ENCODE results near the gene RTP2. TPM values are rescaled to one million over a fixed set of nuclear protein-coding genes. Genes with fewer than 3 reads are reported as not detected.

RTP2 gene
- total and polyA plus RNA-seq, 10 of the 15 experiments (the other 5 are each of a cell fraction or from before 2014, with no cell fraction given), result not detected

DNA sequence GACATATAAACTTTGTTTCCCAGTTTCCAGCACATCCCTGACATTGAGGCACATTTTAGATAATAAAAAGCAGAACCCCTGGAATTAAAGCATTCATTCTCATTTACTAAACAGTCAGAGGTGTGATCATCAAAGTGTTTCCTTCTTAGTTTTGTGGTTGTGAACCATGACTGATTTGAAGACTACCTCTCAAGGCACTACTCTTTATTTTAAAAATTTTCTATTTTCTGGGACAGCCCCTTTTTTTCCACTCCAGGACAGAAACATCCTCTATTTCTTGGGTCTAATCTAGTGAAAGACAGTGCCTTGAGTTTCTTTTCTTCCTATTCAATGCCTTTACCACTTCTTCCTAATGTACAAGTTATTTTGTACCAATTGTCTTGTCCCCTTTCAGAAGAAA, 37.3 kb downstream of the RTP2 start:
- no TSS peak for BruUV-seq (replicated peaks)
- RAD21 ChIA-PET (ENCODE audit: unreplicated experiment), result interaction anchor here (1.1 kb wide), 1 partner anchor 14 kb away, joined by 3 read pairs; no protein-coding TSS in a partner anchor
- intact Hi-C loops (cut with micrococcal nuclease; ENCODE audit: unreplicated experiment), result no loop called here
- H3K9me3 ChIP-seq (replicated peaks; ENCODE audit: control insufficient read depth, insufficient read depth, low read length), result no peaks in the 10 kb centered on the region
- H3K4me3 ChIP-seq, result no peak overlapping the region
- H3K36me3 ChIP-seq (ENCODE audit: control insufficient read depth in 2 of 2, insufficient read depth in 2 of 2, low read length in 1 of 2), result no peaks in the 10 kb centered on the region
- no peaks in the 10 kb centered on the region for H4K20me1 ChIP-seq (ENCODE audit: control insufficient read depth, insufficient read depth)
- H3K27ac ChIP-seq (ENCODE audit: control insufficient read depth, insufficient read depth), result no peak overlapping the region
- in situ Hi-C loops (cut with MboI), result no loop called here
- no peak for DNase-seq (ENCODE audit: low read depth, low spot score)
- TF ChIP-seq E4F1 (IDR thresholded peaks at IDR 0.05; ENCODE audit: borderline replicate concordance, partially characterized antibody), result no peak
- SMC1A ChIA-PET (ENCODE audit: uncharacterized antibody, unreplicated experiment), result interaction anchor here (1.3 kb wide), 1 partner anchor 12 kb away, joined by 5 read pairs; no protein-coding TSS in a partner anchor
- H2AFZ ChIP-seq (ENCODE audit: control insufficient read depth, low read depth, low read length), result no peak overlapping the region
- no peak for ATAC-seq
- no peak overlapping the region for H3K9ac ChIP-seq (ENCODE audit: control insufficient read depth, insufficient read depth, low read length)
- H3K79me2 ChIP-seq (ENCODE audit: control insufficient read depth, insufficient read depth, low read length), result no peaks in the 10 kb centered on the region
- POLR2A ChIA-PET, result no interaction called here
- H3K4me1 ChIP-seq (ENCODE audit: control insufficient read depth, insufficient read depth, low read length), result no peaks in the 10 kb centered on the region
- no peak overlapping the region for H3K4me2 ChIP-seq (ENCODE audit: control insufficient read depth, insufficient read depth)
- no peak for FAIRE-seq
- H3K27me3 ChIP-seq (replicated peaks in 1 of 2; ENCODE audit: control insufficient read depth in 2 of 2, insufficient read depth in 2 of 2, low read length in 1 of 2), result peaks cover 0 to 6% of the 10 kb centered on the region in 2 experiments; a peak in 2 of 4 replicates
- CTCF ChIA-PET, result interaction anchor here (1.1 to 4.5 kb wide), 3 partner anchors 15 to 346 kb away, joined by 3 to 28 read pairs (median 11); no protein-coding TSS in a partner anchor

DNA sequence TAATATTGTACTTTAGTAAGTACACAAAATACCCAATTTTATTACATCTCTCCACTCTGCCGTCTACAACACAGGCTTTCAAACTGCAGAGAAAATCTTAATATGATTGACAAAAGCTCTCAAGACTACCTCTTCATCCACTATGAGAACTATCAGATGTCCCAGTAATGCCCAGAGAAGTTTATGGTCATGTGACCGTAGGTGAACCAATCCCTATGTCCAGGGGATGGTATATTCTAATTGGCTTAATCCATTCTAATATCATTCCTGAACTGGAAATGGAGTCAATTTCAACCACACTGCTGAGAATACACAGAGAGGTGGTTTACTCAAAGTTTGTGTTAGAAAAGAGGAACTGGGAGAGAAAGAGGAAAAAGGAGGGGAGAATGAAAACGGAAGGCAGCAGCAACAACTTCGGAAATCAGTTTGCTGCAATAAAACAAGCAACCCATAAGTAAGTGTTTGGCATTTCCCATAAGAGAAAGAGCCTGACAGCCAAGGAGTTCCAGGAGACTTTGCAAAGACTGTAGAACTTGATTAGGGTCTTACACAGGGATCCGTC, 39.4 kb downstream of the RTP2 start:
- H2AFZ ChIP-seq (ENCODE audit: control insufficient read depth, low read depth, low read length), result no peak overlapping the region
- H3K36me3 ChIP-seq (ENCODE audit: control insufficient read depth in 2 of 2, insufficient read depth in 2 of 2, low read length in 1 of 2), result no peaks in the 10 kb centered on the region
- intact Hi-C loops (cut with micrococcal nuclease; ENCODE audit: unreplicated experiment) (no loop called here), in situ Hi-C loops (cut with MboI) (no loop called here)
- ChIA-PET RAD21 (ENCODE audit: unreplicated experiment) (interaction anchor here (1.1 to 1.4 kb wide), 2 partner anchors 16 to 343 kb away, joined by 3 read pairs; no protein-coding TSS in a partner anchor), POLR2A (interaction anchor here (0.6 kb wide), 1 partner anchor 14 kb away, joined by 3 read pairs; no protein-coding TSS in a partner anchor), CTCF (interaction anchor here (1.6 to 4.5 kb wide), 4 partner anchors 9 to 344 kb away, joined by 5 to 28 read pairs (median 14); no protein-coding TSS in a partner anchor), SMC1A (ENCODE audit: uncharacterized antibody, unreplicated experiment) (interaction anchor here (1.6 to 1.7 kb wide), 2 partner anchors 16 to 47 kb away, joined by 3 read pairs; no protein-coding TSS in a partner anchor)
- peaks cover 0 to 6% of the 10 kb centered on the region in 2 experiments; a peak in 2 of 4 replicates for H3K27me3 ChIP-seq (replicated peaks in 1 of 2; ENCODE audit: control insufficient read depth in 2 of 2, insufficient read depth in 2 of 2, low read length in 1 of 2)
- no peak overlapping the region for H3K9ac ChIP-seq (ENCODE audit: control insufficient read depth, insufficient read depth, low read length)
- TF ChIP-seq NBN (IDR thresholded peaks at IDR 0.05) (no peak), KDM1A (IDR thresholded peaks at IDR 0.05; ENCODE audit: borderline replicate concordance) (no peak), ETV6 (conservative IDR thresholded peaks at IDR 0.05 in 1 of 2, IDR thresholded peaks at IDR 0.05 in 1 of 2; ENCODE audit: borderline replicate concordance in 1 of 2, low read depth in 1 of 2) (0 out of 4 replicates have a peak, but pooled peaks of 1 of the 2 experiments have one; percentile 24), KAT2A (conservative IDR thresholded peaks at IDR 0.05; ENCODE audit: control insufficient read depth, low read depth, low read length) (no peak), SPI1 (IDR thresholded peaks at IDR 0.05; ENCODE audit: borderline replicate concordance, insufficient read depth, low read depth, low read length) (peak; percentile 70; the same call in 1 of the 2 replicates)
- TF ChIP-seq, protein P1, sequence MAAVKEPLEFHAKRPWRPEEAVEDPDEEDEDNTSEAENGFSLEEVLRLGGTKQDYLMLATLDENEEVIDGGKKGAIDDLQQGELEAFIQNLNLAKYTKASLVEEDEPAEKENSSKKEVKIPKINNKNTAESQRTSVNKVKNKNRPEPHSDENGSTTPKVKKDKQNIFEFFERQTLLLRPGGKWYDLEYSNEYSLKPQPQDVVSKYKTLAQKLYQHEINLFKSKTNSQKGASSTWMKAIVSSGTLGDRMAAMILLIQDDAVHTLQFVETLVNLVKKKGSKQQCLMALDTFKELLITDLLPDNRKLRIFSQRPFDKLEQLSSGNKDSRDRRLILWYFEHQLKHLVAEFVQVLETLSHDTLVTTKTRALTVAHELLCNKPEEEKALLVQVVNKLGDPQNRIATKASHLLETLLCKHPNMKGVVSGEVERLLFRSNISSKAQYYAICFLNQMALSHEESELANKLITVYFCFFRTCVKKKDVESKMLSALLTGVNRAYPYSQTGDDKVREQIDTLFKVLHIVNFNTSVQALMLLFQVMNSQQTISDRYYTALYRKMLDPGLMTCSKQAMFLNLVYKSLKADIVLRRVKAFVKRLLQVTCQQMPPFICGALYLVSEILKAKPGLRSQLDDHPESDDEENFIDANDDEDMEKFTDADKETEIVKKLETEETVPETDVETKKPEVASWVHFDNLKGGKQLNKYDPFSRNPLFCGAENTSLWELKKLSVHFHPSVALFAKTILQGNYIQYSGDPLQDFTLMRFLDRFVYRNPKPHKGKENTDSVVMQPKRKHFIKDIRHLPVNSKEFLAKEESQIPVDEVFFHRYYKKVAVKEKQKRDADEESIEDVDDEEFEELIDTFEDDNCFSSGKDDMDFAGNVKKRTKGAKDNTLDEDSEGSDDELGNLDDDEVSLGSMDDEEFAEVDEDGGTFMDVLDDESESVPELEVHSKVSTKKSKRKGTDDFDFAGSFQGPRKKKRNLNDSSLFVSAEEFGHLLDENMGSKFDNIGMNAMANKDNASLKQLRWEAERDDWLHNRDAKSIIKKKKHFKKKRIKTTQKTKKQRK (IDR thresholded peaks at IDR 0.05; ENCODE audit: low read depth, low read length), result no peak
- no peak overlapping the region for H3K4me3 ChIP-seq
- BruUV-seq (replicated peaks), result no TSS peak
- no peak overlapping the region for H3K4me2 ChIP-seq (ENCODE audit: control insufficient read depth, insufficient read depth)
- no peaks in the 10 kb centered on the region for H3K9me3 ChIP-seq (replicated peaks; ENCODE audit: control insufficient read depth, insufficient read depth, low read length)
- no peaks in the 10 kb centered on the region for H3K79me2 ChIP-seq (ENCODE audit: control insufficient read depth, insufficient read depth, low read length)
- no peaks in the 10 kb centered on the region for H3K4me1 ChIP-seq (ENCODE audit: control insufficient read depth, insufficient read depth, low read length)
- H3K27ac ChIP-seq (ENCODE audit: control insufficient read depth, insufficient read depth), result no peak overlapping the region
- H4K20me1 ChIP-seq (ENCODE audit: control insufficient read depth, insufficient read depth), result no peaks in the 10 kb centered on the region
- FAIRE-seq (no peak), ATAC-seq (no peak), DNase-seq (ENCODE audit: low read depth, low spot score) (no peak)
- 1% methylated on average over 5 of the region's 5 CpGs for WGBS (ENCODE audit: insufficient coverage, insufficient replicate concordance, low lambda C conversion rate, missing lambda C conversion rate)

Measured in GM12878 (cell line).